Measurements from ENCODE around the gene MEIS2. TPM values are rescaled to one million over a fixed set of nuclear protein-coding genes. Genes with fewer than 3 reads are reported as not detected.

Gene MEIS2
- total and polyA plus RNA-seq, 2 donors (not counting 3 experiments of a cell fraction or from before 2014, with no cell fraction given): 22.5 to 26.2 TPM

- Histone ChIP-seq H3K27ac (ENCODE audit: insufficient read depth, low read depth, low read length) (no peak overlapping the region), H3K4me2 (ENCODE audit: insufficient read depth, low read length) (no peak overlapping the region), H3K9me3 (replicated peaks; ENCODE audit: control insufficient read depth, insufficient read depth, low read length) (no peaks in the 10 kb centered on the region), H3K36me3 (ENCODE audit: control insufficient read depth in 2 of 2, extremely low read depth in 1 of 2, insufficient read depth in 2 of 2, low read length in 2 of 2) (no peaks in the 10 kb centered on the region), H4K20me1 (replicated peaks; ENCODE audit: control insufficient read depth, extremely low read depth, insufficient read depth, low read length) (no peaks in the 10 kb centered on the region), H3K27me3 (ENCODE audit: control insufficient read depth in 2 of 2, insufficient read depth in 2 of 2, low read length in 2 of 2) (peaks cover 5 to 11% of the 10 kb centered on the region in 2 experiments), H3K9ac (replicated peaks; ENCODE audit: extremely low read depth, insufficient read depth, low read length) (no peak overlapping the region), H2AFZ (ENCODE audit: low read depth, low read length) (no peak overlapping the region), H3K4me3 (replicated peaks in 1 of 3; ENCODE audit: insufficient read depth in 1 of 3, low read depth in 1 of 3, low read length in 3 of 3) (no peak overlapping the region), H3K9me1 (replicated peaks; ENCODE audit: control insufficient read depth, extremely low read depth, insufficient read depth, low read length) (no peaks in the 10 kb centered on the region), H3K79me2 (ENCODE audit: control insufficient read depth, insufficient read depth, low read length) (no peaks in the 10 kb centered on the region), H3K4me1 (ENCODE audit: control insufficient read depth, extremely low read depth, insufficient read depth, low read length) (no peaks in the 10 kb centered on the region)
- BruUV-seq (replicated peaks): no TSS peak
- ChIA-PET CTCF (interaction anchor here (0.8 kb wide), 1 partner anchor 14 kb away, joined by 4 read pairs; no protein-coding TSS in a partner anchor), POLR2A (no interaction called here)
- DNase-seq (ENCODE audit: low read depth, low spot score) (no peak), FAIRE-seq (no peak)
- intact Hi-C loops (cut with micrococcal nuclease): no loop called here
- TF ChIP-seq CTCF (IDR thresholded peaks at IDR 0.05; ENCODE audit: extremely low read depth in 1 of 2, insufficient read depth in 1 of 2, low read depth in 1 of 2, low read length in 2 of 2) (no peak), EZH2 (IDR thresholded peaks at IDR 0.05; ENCODE audit: borderline replicate concordance, low read depth, low read length, severe bottlenecking) (no peak), POLR2A (IDR thresholded peaks at IDR 0.05; ENCODE audit: low read depth, low read length) (no peak), GATA2 (IDR thresholded peaks at IDR 0.05; ENCODE audit: insufficient read depth, insufficient read length, low read depth, low read length) (no peak), MYC (IDR thresholded peaks at IDR 0.05; ENCODE audit: low read depth, low read length) (no peak), POLR2AphosphoS5 (IDR thresholded peaks at IDR 0.05; ENCODE audit: insufficient read depth, low read depth, low read length) (no peak), JUN (IDR thresholded peaks at IDR 0.05; ENCODE audit: borderline replicate concordance, insufficient read depth, insufficient read length, low read depth) (no peak), MAX (IDR thresholded peaks at IDR 0.05; ENCODE audit: insufficient read depth, insufficient read length) (no peak), FOS (IDR thresholded peaks at IDR 0.05; ENCODE audit: borderline replicate concordance, insufficient read depth, low read length) (no peak)
- dilution Hi-C loops (cut with MboI; ENCODE audit: extremely low pct_ligation_motif_present, low sequenced_read_pairs): no loop called here
Measured at GRCh38 chr15:36858423-36858822, 241.9 kb downstream of the MEIS2 start.
